Measurements from ENCODE around the gene UGCG.

The UGCG gene

DNA sequence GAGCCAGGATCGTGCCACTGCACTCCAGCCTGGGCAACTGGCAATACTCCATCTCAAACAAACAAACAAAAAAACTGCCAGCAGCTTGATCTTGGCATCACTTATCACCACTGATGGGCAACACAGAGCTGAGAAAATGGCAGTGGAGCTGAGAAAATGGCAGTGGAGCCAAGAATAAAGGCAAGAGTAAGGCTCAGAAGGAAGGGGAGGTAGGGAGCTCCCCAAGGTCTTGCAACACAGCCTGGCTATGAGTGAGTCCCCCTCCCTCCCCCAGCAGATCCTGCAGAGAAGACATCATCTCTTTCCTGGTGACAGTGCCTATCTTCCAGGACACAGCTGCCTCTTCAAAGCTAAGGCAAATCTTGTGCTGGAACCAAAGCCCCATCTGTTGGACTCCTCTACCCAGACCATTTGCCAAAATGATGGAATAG lies 70.3 kb downstream of the UGCG start:
- ATAC-seq, result no peak
- no peak for TF ChIP-seq BACH2 (CRISPR knock-in tag; IDR thresholded peaks at IDR 0.05; ENCODE audit: borderline replicate concordance)
- no peak for TF ChIP-seq ARNTL (CRISPR knock-in tag; IDR thresholded peaks at IDR 0.05; ENCODE audit: borderline replicate concordance, low read depth)
- TF ChIP-seq ZC3H10 (CRISPR knock-in tag; IDR thresholded peaks at IDR 0.05), result no peak
- no peak for TF ChIP-seq GLIS3 (CRISPR knock-in tag; IDR thresholded peaks at IDR 0.05)
- TF ChIP-seq TCF4 (CRISPR knock-in tag; IDR thresholded peaks at IDR 0.05; ENCODE audit: borderline replicate concordance), result no peak
- no peak for TF ChIP-seq CREB5 (CRISPR knock-in tag; IDR thresholded peaks at IDR 0.05; ENCODE audit: low read depth)
- no peak for TF ChIP-seq ZNF8 (CRISPR knock-in tag; IDR thresholded peaks at IDR 0.05)
- TF ChIP-seq ZNF565 (CRISPR knock-in tag; conservative IDR thresholded peaks at IDR 0.05; ENCODE audit: low read depth), result no peak
- TF ChIP-seq OSR1 (CRISPR knock-in tag; IDR thresholded peaks at IDR 0.05), result no peak
- no peak for TF ChIP-seq ZNF70 (CRISPR knock-in tag; IDR thresholded peaks at IDR 0.05)
- no peak for TF ChIP-seq ZFP3 (CRISPR knock-in tag; IDR thresholded peaks at IDR 0.05)
- no peak for TF ChIP-seq PATZ1 (CRISPR knock-in tag; IDR thresholded peaks at IDR 0.05; ENCODE audit: borderline replicate concordance)
- TF ChIP-seq CSDC2 (CRISPR knock-in tag; IDR thresholded peaks at IDR 0.05), result no peak
- TF ChIP-seq PPARA (CRISPR knock-in tag; IDR thresholded peaks at IDR 0.05; ENCODE audit: borderline replicate concordance), result no peak
- TF ChIP-seq SNAI2 (CRISPR knock-in tag; IDR thresholded peaks at IDR 0.05), result no peak
- no peak for TF ChIP-seq RARB (CRISPR knock-in tag; IDR thresholded peaks at IDR 0.05)
- no peak for TF ChIP-seq ZFP30 (CRISPR knock-in tag; IDR thresholded peaks at IDR 0.05)
- TF ChIP-seq TOX (CRISPR knock-in tag; IDR thresholded peaks at IDR 0.05; ENCODE audit: borderline replicate concordance), result no peak

- TF ChIP-seq RARB (CRISPR knock-in tag; IDR thresholded peaks at IDR 0.05), result no peak
- TF ChIP-seq ZC3H10 (CRISPR knock-in tag; IDR thresholded peaks at IDR 0.05), result no peak
- no peak for TF ChIP-seq POU6F1 (CRISPR knock-in tag; IDR thresholded peaks at IDR 0.05; ENCODE audit: borderline replicate concordance, low read depth)
- no peak for TF ChIP-seq BACH2 (CRISPR knock-in tag; IDR thresholded peaks at IDR 0.05; ENCODE audit: borderline replicate concordance)
- no peak for TF ChIP-seq ARNTL (CRISPR knock-in tag; IDR thresholded peaks at IDR 0.05; ENCODE audit: borderline replicate concordance, low read depth)
- TF ChIP-seq ZFP3 (CRISPR knock-in tag; IDR thresholded peaks at IDR 0.05), result no peak
- TF ChIP-seq ISL1 (CRISPR knock-in tag; IDR thresholded peaks at IDR 0.05), result no peak
- ATAC-seq, result no peak
Measured at GRCh38 chr9:111967621-111968020, 71.0 kb downstream of the UGCG start.

GRCh38 chr9:111969061-111969460 lies 72.4 kb downstream of the UGCG start:
- ATAC-seq, result no peak
- TF ChIP-seq GLIS3 (CRISPR knock-in tag; IDR thresholded peaks at IDR 0.05), result no peak
- no peak for TF ChIP-seq CSRNP3 (CRISPR knock-in tag; IDR thresholded peaks at IDR 0.05)
- no peak for TF ChIP-seq ZFP3 (CRISPR knock-in tag; IDR thresholded peaks at IDR 0.05)
- TF ChIP-seq PATZ1 (CRISPR knock-in tag; IDR thresholded peaks at IDR 0.05; ENCODE audit: borderline replicate concordance), result no peak
- TF ChIP-seq RARB (CRISPR knock-in tag; IDR thresholded peaks at IDR 0.05), result no peak
- no peak for TF ChIP-seq POU6F1 (CRISPR knock-in tag; IDR thresholded peaks at IDR 0.05; ENCODE audit: borderline replicate concordance, low read depth)
- no peak for TF ChIP-seq CREB5 (CRISPR knock-in tag; IDR thresholded peaks at IDR 0.05; ENCODE audit: low read depth)
- no peak for TF ChIP-seq ISL1 (CRISPR knock-in tag; IDR thresholded peaks at IDR 0.05)
- no peak for TF ChIP-seq ZNF8 (CRISPR knock-in tag; IDR thresholded peaks at IDR 0.05)
- no peak for TF ChIP-seq TOX (CRISPR knock-in tag; IDR thresholded peaks at IDR 0.05; ENCODE audit: borderline replicate concordance)
- TF ChIP-seq ZNF70 (CRISPR knock-in tag; IDR thresholded peaks at IDR 0.05), result no peak
- TF ChIP-seq, protein P1, sequence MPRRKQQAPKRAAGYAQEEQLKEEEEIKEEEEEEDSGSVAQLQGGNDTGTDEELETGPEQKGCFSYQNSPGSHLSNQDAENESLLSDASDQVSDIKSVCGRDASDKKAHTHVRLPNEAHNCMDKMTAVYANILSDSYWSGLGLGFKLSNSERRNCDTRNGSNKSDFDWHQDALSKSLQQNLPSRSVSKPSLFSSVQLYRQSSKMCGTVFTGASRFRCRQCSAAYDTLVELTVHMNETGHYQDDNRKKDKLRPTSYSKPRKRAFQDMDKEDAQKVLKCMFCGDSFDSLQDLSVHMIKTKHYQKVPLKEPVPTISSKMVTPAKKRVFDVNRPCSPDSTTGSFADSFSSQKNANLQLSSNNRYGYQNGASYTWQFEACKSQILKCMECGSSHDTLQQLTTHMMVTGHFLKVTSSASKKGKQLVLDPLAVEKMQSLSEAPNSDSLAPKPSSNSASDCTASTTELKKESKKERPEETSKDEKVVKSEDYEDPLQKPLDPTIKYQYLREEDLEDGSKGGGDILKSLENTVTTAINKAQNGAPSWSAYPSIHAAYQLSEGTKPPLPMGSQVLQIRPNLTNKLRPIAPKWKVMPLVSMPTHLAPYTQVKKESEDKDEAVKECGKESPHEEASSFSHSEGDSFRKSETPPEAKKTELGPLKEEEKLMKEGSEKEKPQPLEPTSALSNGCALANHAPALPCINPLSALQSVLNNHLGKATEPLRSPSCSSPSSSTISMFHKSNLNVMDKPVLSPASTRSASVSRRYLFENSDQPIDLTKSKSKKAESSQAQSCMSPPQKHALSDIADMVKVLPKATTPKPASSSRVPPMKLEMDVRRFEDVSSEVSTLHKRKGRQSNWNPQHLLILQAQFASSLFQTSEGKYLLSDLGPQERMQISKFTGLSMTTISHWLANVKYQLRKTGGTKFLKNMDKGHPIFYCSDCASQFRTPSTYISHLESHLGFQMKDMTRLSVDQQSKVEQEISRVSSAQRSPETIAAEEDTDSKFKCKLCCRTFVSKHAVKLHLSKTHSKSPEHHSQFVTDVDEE (CRISPR knock-in tag; IDR thresholded peaks at IDR 0.05), result no peak
- no peak for TF ChIP-seq SNAI2 (CRISPR knock-in tag; IDR thresholded peaks at IDR 0.05)
- no peak for TF ChIP-seq TCF4 (CRISPR knock-in tag; IDR thresholded peaks at IDR 0.05; ENCODE audit: borderline replicate concordance)
- no peak for TF ChIP-seq BACH2 (CRISPR knock-in tag; IDR thresholded peaks at IDR 0.05; ENCODE audit: borderline replicate concordance)
